ENCODE data around the gene BHLHA15. TPM values are rescaled to one million over a fixed set of nuclear protein-coding genes. Genes with fewer than 3 reads are reported as not detected.

BHLHA15 gene
- total and polyA plus RNA-seq, 2 of the 8 experiments (the other 6 are each of a cell fraction or from before 2014, with no cell fraction given), result 1.1 to 2.7 TPM

DNA sequence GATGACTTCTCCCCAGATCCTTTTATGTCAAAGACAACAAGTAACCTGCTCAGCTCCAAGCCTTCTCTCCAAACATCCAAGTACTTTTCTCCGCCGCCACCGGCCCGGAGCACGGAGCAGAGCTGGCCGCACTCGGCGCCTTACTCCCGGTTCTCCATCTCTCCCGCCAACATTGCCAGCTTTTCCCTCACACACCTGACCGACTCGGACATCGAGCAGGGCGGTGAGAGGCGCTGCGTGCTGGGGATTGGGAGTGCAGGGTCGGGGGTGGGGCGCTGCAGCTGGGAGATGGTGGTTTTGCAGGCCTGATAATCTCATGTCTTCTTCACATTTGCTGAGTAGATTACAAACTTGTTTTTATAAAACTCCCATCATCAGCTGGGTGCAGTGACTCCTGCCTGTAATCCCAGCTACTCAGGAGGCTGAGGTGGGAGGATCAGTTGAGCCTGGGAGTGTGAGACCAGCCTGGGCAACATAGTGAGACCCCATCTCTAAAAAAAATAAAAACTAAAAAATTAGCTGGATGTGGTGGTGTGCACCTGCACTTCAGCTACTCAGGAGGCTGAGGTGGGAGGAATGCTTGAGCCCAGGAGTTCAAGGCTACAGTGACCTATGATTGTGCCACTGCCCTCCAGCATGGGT lies 7.2 kb upstream of the BHLHA15 start (continued):
- TF ChIP-seq, protein P1, sequence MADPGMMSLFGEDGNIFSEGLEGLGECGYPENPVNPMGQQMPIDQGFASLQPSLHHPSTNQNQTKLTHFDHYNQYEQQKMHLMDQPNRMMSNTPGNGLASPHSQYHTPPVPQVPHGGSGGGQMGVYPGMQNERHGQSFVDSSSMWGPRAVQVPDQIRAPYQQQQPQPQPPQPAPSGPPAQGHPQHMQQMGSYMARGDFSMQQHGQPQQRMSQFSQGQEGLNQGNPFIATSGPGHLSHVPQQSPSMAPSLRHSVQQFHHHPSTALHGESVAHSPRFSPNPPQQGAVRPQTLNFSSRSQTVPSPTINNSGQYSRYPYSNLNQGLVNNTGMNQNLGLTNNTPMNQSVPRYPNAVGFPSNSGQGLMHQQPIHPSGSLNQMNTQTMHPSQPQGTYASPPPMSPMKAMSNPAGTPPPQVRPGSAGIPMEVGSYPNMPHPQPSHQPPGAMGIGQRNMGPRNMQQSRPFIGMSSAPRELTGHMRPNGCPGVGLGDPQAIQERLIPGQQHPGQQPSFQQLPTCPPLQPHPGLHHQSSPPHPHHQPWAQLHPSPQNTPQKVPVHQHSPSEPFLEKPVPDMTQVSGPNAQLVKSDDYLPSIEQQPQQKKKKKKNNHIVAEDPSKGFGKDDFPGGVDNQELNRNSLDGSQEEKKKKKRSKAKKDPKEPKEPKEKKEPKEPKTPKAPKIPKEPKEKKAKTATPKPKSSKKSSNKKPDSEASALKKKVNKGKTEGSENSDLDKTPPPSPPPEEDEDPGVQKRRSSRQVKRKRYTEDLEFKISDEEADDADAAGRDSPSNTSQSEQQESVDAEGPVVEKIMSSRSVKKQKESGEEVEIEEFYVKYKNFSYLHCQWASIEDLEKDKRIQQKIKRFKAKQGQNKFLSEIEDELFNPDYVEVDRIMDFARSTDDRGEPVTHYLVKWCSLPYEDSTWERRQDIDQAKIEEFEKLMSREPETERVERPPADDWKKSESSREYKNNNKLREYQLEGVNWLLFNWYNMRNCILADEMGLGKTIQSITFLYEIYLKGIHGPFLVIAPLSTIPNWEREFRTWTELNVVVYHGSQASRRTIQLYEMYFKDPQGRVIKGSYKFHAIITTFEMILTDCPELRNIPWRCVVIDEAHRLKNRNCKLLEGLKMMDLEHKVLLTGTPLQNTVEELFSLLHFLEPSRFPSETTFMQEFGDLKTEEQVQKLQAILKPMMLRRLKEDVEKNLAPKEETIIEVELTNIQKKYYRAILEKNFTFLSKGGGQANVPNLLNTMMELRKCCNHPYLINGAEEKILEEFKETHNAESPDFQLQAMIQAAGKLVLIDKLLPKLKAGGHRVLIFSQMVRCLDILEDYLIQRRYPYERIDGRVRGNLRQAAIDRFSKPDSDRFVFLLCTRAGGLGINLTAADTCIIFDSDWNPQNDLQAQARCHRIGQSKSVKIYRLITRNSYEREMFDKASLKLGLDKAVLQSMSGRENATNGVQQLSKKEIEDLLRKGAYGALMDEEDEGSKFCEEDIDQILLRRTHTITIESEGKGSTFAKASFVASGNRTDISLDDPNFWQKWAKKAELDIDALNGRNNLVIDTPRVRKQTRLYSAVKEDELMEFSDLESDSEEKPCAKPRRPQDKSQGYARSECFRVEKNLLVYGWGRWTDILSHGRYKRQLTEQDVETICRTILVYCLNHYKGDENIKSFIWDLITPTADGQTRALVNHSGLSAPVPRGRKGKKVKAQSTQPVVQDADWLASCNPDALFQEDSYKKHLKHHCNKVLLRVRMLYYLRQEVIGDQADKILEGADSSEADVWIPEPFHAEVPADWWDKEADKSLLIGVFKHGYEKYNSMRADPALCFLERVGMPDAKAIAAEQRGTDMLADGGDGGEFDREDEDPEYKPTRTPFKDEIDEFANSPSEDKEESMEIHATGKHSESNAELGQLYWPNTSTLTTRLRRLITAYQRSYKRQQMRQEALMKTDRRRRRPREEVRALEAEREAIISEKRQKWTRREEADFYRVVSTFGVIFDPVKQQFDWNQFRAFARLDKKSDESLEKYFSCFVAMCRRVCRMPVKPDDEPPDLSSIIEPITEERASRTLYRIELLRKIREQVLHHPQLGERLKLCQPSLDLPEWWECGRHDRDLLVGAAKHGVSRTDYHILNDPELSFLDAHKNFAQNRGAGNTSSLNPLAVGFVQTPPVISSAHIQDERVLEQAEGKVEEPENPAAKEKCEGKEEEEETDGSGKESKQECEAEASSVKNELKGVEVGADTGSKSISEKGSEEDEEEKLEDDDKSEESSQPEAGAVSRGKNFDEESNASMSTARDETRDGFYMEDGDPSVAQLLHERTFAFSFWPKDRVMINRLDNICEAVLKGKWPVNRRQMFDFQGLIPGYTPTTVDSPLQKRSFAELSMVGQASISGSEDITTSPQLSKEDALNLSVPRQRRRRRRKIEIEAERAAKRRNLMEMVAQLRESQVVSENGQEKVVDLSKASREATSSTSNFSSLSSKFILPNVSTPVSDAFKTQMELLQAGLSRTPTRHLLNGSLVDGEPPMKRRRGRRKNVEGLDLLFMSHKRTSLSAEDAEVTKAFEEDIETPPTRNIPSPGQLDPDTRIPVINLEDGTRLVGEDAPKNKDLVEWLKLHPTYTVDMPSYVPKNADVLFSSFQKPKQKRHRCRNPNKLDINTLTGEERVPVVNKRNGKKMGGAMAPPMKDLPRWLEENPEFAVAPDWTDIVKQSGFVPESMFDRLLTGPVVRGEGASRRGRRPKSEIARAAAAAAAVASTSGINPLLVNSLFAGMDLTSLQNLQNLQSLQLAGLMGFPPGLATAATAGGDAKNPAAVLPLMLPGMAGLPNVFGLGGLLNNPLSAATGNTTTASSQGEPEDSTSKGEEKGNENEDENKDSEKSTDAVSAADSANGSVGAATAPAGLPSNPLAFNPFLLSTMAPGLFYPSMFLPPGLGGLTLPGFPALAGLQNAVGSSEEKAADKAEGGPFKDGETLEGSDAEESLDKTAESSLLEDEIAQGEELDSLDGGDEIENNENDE (IDR thresholded peaks at IDR 0.05; ENCODE audit: insufficient replicate concordance, low read length), result no peak
- TF ChIP-seq PHF8 (conservative IDR thresholded peaks at IDR 0.05; ENCODE audit: low read depth, low read length), result no peak
- no peak for TF ChIP-seq BACH1 (IDR thresholded peaks at IDR 0.05; ENCODE audit: low read length)
- no peak for TF ChIP-seq RFX5 (IDR thresholded peaks at IDR 0.05; ENCODE audit: borderline replicate concordance, low read depth, low read length)

Measured in H1 (cell line).